ENCODE data around the gene RTEL1.

DNA sequence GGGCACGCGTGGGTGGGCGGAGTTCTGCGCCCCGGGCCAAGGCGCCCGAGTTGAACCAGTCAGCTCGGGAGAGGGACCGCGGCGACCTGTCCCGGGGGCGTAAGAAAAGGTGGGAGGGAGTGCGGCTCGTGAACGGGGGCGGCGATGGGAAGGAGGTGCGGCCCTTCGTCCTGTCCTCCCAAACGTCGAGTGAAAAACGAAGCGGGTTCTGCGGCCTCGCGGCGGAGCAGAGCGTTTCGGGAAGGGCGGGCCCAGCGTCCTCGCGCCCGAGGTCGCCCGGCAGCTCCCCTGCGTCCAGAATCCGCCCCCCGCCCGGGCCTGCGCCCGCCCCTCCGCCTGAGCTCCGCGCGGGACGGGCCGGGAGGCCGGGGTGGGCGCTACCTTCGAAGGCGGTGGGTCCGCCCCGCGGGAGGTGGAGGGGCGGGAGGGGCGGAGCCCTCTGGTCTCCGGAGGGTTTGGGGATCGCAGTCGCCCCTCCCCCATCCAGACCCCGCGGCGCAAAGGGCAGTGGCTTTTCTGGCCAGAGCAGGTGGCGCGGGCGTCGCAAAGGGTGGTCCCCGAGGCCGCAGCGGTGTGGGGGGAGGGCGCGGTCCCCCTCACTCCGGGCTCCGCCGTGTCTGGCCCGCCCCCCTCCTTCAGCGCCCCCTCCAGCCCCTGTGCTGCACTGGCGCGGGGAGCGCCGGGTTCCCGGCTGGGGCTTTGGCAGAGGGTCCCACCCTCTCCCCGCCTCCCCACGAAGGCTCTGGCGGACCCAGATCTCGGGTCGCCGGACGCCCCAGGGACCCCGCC is 5.7 kb upstream of the RTEL1 start:
- TF ChIP-seq EZH2phosphoT487 (IDR thresholded peaks at IDR 0.05; ENCODE audit: low read depth), result no peak
- TF ChIP-seq, protein P1, sequence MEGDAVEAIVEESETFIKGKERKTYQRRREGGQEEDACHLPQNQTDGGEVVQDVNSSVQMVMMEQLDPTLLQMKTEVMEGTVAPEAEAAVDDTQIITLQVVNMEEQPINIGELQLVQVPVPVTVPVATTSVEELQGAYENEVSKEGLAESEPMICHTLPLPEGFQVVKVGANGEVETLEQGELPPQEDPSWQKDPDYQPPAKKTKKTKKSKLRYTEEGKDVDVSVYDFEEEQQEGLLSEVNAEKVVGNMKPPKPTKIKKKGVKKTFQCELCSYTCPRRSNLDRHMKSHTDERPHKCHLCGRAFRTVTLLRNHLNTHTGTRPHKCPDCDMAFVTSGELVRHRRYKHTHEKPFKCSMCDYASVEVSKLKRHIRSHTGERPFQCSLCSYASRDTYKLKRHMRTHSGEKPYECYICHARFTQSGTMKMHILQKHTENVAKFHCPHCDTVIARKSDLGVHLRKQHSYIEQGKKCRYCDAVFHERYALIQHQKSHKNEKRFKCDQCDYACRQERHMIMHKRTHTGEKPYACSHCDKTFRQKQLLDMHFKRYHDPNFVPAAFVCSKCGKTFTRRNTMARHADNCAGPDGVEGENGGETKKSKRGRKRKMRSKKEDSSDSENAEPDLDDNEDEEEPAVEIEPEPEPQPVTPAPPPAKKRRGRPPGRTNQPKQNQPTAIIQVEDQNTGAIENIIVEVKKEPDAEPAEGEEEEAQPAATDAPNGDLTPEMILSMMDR (IDR thresholded peaks at IDR 0.05; ENCODE audit: low read depth, low read length), result no peak
